B cell (primary cell): ENCODE measurements around the gene CPA2.

ENCODE experiments used
- EZH2 ChIP-seq: IDR thresholded peaks from 2 replicates; pipeline ENCODE4 v1.6.1; 2012; ENCODE audit warnings: borderline replicate concordance, low read depth, mild to moderate bottlenecking, moderate library complexity, low read length; ENCODE audit not compliant: insufficient read depth, poor library complexity, severe bottlenecking
- TF ChIP-seq, protein P1 (sequence below): fragments of 200-600 bp; IDR thresholded peaks from one replicate; pipeline ENCODE4 v1.8.0; 2022; ENCODE audit warnings: antibody characterized with exemption, mild to moderate bottlenecking

DNA sequence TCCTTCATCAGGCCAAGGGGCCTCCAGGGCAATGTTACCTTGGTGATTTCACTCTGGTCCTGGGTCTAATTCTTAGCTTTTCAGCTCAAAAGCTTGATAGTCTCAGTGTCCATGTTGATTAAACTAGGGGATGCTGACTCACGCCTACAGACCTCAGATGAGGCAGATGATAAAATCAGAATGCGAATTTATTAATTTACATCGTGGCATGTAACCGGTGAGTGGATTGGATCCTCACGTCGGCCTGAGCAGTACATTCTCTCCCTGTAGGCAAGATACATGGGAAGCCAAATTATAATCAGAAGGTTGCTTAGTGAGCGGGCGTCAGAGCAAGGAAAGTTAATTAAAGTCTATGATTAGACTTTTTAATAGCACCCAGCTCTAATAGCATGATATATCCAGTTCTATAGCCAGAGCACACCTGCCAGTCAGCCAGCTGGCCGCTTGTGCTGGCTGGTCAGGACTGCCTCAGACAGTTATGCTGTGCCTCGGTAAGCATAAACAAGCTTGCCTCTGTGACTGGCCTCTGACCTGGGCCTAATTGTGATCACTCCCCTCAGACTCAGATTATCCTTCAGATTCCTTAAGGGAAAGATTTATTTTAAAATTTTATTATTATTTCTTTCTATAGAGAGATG lies 57.8 kb downstream of the CPA2 start:
- TF ChIP-seq, protein P1, sequence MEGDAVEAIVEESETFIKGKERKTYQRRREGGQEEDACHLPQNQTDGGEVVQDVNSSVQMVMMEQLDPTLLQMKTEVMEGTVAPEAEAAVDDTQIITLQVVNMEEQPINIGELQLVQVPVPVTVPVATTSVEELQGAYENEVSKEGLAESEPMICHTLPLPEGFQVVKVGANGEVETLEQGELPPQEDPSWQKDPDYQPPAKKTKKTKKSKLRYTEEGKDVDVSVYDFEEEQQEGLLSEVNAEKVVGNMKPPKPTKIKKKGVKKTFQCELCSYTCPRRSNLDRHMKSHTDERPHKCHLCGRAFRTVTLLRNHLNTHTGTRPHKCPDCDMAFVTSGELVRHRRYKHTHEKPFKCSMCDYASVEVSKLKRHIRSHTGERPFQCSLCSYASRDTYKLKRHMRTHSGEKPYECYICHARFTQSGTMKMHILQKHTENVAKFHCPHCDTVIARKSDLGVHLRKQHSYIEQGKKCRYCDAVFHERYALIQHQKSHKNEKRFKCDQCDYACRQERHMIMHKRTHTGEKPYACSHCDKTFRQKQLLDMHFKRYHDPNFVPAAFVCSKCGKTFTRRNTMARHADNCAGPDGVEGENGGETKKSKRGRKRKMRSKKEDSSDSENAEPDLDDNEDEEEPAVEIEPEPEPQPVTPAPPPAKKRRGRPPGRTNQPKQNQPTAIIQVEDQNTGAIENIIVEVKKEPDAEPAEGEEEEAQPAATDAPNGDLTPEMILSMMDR, result no peak
- no peak for TF ChIP-seq EZH2
